DMS 273 (cell line): ENCODE data around the gene OR2T10.
A peak's percentile ranks its signal among the peaks of the same experiment; 100 is the strongest.
"Not testable (repeated sequence)": the region's sequence is repeated elsewhere in the genome, so short reads cannot be mapped to it uniquely, and the experiment has no call there.

ENCODE experiments used
- DNase-seq: peaks from one replicate; lab custom pipeline; 2025; ENCODE audit not compliant: unreplicated experiment; lab: John Stamatoyannopoulos, UW

The OR2T10 gene, protein sequence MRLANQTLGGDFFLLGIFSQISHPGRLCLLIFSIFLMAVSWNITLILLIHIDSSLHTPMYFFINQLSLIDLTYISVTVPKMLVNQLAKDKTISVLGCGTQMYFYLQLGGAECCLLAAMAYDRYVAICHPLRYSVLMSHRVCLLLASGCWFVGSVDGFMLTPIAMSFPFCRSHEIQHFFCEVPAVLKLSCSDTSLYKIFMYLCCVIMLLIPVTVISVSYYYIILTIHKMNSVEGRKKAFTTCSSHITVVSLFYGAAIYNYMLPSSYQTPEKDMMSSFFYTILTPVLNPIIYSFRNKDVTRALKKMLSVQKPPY

DNA sequence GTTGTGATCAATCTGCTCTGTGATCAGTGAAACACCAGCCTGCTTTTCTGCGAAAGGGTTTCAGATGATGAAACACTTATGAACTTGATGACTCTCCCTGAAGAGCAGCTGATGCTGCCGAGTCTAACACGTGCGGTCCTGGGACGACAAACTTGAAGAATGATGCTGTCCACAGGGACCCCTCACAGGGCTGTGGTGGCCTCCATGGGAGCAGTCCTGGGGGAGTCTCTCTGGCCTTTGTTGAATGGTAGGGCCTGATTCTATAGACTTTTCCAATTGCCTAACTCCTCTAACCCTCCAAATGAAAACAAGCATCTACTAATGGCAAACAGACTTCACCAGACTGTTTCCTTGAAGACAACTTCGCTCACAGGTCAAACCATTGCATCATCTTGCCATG, at the start of gene OR2T10:
Gene OR2T10, minus strand, starts transcription at position 112 of the 400 bp plus-strand sequence. CDS start 3,932 bp downstream, outside the sequence.
- DNase-seq: no peak

DNA sequence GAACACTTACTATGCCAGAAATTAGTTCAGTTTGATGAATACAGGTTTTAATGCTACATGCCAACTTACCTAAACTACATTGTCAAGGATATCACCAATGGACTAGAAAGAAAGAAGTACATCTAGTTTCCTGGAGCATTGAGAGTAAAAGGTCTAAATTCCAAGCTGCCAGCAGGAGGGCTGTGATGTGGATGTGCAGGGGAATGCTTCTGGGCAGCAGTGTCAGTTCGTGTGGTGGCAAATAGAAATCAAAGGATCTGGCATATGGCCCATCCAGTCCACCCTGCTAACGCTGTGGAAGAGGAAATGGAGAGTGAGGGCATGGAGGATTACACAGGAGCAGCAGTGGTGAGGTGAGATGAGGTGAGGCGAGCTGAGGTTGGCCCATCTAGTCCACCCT, 47.7 kb upstream of the OR2T10 start, which contains the start of gene OR2T35:
Gene OR2T35, minus strand, starts transcription at position 101 of the 400 bp plus-strand sequence. CDS start 6,020 bp downstream, outside the sequence.
- not testable (repeated sequence) for DNase-seq

DNA sequence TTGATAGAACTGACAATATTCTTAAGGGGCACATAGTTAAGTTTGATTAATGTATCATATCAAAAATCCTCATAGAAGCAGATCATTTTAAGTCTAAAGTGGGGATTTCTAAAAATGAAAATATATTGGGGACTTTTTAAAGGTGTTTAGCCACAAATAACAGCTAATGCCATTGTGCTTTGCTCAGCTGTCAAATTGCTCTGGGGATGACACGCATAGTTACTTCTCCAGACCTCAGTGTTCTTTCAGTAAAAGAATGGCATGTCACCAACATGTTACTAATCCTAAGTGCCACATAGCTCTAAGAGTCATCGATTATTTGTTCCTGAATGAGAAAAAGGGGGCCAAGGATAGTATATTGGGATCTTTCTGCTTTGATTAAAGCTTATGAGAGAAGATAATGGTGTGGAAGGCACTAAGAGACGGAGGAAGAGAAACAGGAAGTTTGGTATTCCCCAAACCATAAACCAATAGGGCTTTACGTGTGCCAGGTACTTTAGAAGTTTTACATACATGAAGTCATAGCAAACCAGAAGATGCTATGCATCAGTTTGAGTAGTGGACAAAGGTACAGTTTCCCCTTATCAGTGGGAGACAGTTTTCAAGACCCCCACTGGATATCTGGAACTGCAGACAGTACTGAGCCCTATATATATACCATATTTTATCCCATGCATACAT, 45.6 kb upstream of the OR2T10 start:
- not testable (repeated sequence) for DNase-seq

DNA sequence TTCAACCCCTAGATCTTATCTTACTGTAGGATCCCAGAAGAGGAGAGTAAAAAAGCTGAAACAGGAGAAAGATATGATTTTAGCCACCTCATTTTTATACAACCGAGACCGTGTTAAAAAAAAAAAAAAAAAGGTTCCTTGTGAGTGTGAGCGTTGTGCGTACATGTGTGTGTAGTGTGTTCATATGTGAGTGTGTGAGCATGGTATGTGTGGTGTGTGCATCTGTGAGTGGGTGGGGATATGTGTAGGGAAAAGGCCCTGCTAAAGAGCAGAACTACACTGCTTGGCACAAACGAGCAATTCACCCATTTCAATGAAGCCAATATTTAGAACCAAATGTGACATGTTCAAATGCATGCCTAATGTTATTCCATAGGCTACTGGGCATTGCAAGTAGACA, 44.1 kb upstream of the OR2T10 start:
- not testable (repeated sequence) for DNase-seq

DNA sequence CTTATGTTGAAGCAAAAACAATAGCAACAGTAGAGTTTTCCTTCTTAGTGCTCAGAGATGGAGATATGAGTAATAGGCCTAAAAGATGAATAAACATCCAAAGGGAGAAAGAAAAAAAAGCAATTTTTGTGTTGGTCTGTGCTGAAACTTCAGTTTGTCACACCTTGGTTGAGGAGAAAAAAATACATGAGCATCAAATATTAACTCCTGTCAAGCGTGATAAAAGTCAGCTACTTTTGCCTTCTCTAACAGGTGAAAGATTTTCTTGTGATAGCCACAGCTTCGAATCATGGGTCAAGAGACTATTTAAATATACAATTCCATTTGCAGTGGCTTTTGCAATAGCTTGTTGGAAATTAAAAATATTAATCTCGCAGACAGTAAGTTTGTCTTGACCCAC, 43.4 kb upstream of the OR2T10 start:
- DNase-seq: not testable (repeated sequence)

DNA sequence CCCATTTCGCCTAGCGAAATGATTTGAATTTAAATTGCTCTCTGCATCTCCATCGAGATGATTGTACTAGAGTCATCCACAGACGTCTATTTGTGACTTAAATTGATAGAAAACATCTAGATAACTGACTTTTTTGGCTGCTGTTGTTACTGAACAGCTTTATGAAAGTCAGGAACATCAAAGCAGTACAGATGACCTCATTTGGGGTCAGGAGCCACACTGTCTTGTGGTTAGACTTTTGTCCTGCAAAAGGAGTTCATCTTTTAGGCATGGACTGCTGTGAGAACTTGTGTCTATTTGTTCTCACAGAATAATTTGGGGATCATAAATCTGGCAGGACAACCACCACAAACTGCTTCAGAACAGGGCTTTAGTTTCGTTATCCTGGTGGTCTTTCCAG, 42.2 kb upstream of the OR2T10 start:
- DNase-seq: not testable (repeated sequence)

DNA sequence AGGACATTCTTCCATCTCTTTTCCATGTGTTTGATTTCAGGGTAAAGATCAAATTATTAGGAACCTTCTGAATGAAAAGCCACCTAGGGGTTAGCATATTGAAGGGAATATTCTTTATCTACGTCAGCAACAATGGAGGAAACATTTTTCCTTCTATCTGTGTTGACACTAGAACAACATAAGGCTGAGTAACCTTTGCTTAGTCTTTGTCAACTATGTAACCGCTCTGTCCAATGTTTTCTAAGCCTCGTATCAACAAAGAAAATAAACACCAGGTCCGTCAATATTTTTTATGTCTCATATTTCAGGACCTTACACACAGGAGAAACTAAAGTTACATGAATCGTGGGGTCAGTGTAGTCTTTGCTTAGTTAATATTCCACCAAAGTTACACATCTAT, 39.1 kb upstream of the OR2T10 start:
- DNase-seq: not testable (repeated sequence)

DNA sequence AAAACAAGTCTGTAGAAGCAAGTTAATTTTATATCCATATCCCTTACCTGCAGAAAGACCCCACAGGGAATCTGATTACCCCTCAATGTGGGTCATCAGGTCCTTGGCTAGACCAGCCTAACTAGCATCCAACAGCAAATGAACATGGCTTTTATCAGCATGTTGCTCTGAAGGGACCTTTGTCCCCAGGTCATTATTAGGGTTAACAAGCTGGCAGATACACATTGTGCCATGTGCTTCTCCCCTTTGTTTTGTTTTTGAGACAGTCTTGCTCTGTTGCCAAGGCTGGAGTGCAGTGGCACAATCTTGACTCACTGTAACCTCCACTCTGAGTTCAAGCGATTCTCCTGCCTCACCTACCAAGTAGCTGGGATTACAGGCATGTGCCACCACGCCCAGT, 37.5 kb upstream of the OR2T10 start, which contains the start of gene OR2T11:
Gene OR2T11, minus strand, starts transcription at position 101 of the 400 bp plus-strand sequence. CDS start 7,963 bp downstream, outside the sequence.
- DNase-seq: not testable (repeated sequence)

DNA sequence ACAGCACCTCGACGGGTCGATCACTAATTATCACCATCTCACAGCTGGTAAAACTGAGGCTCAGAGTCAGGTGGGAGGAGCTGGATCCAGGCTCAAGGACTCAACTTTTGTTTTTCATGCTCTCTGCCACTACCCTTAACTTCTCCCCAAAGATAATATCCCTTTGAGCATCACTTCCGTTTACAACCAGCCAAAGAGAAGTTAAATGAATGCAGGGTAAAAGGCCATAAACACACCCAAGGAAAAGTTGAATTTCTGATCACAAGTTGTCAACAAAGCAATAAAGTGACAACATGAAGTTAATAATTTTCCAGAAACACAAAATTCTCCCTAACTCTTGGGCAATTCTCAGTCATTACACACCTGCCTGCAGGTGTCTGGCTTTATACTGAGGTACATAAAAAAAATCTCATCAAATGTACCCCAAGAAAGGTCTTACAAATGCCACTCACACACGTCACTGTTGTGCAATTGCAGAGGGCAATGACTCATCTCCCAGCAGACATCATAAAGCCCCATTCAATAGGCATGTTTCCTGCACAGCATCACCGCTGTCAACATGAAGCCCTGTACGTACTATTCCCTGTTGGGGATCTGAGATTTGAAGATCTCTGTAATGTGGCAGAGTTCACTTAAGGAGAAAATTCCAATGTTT, 34.0 kb upstream of the OR2T10 start:
- no peak for DNase-seq

DNA sequence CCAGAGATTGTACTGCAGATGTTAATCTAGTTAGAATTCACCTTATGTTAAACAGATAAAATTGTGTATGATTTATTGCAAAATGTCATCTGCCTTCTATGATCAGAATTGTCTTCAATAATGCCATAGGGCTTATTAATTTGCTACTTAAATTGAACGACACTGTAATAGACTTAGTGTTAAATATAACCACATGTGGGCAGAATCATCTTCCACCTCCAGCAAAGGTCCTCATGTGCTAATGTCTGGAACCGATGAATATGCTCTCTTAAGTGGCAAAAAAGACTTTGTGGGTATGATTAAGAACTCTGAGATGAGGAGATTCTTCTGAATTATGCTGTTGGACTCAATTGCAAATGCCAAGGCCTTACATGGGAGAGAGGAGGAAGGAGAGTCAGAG, 33.1 kb upstream of the OR2T10 start:
- DNase-seq: no peak

DNA sequence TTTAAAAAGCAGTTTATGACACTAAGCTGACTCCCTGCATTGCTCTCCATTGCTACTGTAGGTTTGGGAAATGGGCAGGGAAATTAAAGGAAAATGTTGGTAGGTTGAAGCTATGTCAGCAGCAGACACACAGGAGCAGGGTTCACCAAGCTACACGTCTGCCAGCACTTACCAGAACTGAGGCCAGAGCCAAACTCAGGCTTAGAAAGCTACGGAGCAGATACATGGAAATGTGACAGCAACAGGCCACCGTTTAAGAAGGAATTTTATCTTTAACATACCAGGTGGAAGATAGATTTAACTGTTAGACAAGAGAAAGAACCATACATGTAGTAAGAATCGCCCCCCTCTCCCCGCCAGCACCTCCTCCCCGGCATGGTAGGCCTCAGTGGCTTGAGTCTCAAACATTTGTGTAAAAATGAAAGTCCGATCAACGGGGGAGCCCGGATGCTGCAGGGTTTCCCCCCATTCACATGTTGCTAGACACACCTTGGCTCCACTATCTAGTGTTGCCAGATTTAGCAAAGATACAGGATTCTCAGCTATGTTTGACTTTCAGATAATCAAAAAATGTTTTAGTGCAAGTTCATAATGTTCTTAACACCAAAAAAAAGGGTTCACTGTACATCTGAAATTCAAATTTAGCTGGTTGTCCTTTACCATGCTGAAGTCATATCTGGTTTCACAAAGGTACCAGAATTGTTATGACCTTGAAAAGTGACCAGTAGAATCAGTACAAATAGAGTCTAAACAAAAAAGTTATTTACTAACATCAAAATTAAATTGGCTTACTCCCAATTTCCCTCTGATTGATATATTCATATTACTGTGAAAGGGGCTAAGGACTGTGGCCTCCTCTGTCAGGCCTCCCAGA, 30.7 kb upstream of the OR2T10 start:
- DNase-seq: no peak

DNA sequence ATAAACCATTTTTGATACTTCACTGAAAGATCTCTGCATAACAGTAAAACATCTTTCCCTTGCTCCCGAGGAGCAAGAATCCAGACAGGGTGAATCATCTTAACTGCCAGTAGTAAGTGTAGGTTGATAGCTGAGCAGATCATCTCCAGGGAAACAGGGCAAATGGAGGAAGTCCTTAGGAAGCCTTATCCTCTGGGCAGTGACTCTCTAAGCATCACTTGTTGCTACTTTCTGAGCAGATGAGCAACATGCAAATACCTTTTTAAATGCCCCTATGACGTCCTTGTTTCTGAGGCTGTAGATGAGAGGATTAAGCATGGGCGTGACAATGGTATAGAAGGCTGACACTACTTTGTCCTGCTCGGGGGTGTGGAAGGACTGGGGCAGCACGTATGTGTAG, 28.5 kb upstream of the OR2T10 start:
- no peak for DNase-seq

DNA sequence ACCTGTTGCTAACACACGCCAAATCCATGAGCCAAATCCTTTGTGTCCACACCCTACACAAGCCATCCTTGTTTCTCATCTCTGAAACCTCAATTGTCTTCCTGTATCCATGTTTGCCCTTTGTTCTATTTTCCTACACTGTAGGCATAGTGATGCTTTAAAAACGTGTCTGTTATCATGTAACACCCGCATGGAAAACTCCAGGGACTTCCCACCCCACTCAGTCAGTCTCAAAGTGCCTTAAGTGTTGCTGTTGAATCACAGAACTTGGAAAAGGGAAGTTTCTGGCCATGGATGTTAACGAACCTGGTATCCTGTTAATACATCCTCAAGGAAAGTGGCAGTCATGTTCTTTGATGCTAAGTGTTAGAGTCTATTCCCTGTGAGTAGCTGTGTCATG, 27.7 kb upstream of the OR2T10 start:
- no peak for DNase-seq

DNA sequence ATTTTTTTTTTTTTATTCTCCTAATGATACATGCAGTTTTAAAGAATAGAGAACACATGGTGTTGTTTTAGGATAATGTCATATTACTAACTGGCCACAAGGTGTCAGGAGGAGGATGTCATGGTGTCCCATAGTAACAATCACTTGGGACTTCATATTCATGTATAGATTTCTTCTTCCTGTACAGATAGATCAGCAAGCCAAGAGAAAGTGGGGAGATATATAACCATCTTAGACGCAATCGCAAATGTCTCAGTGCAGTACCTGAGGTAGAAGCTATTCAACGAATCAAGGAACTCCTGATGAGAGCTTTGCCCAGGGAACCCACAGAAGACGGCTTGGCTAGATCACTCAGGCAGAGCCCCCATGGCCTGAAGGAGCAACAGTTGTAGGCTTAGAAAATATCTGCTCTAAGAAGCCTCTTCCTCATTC, 25.1 kb upstream of the OR2T10 start:
- DNase-seq: peak; percentile 51

DNA sequence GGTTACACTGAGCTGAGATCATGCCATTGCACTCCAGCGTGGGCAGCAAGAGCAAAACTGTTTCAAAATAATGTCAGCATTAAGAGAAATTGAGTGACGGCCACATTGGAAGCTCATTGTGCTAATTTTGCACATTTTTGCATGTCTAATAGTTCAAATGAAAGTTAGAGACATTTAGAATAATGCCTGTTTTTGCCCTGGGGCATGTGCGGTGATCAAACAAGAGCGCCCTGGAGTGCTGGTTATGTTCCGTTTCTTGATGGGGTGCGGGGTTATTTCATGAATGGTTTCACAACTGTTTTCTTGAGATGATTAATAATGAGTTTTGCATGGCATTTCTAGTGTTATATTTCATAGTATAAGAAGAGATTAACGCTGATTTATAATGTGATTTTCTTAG, 24.3 kb upstream of the OR2T10 start:
- DNase-seq: no peak

DNA sequence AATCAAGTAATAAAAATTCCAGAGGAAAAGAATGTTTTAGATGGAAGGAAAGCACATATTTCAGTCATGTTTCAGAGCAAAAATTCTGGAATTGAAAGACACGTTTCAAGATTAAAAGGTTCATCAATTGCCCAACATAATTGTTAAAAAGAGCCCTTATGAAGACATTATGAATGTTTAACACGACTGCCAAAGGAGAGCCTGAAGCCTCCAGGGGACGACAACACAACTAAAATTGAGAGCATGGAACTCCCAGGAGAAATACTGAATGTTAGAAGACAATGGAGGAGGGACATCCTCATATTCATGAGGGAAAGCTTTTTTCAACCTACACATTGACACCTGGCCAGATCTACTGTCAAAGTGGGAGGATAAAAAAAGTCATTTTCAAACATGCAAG, 21.4 kb upstream of the OR2T10 start:
- DNase-seq: peak; percentile 71

DNA sequence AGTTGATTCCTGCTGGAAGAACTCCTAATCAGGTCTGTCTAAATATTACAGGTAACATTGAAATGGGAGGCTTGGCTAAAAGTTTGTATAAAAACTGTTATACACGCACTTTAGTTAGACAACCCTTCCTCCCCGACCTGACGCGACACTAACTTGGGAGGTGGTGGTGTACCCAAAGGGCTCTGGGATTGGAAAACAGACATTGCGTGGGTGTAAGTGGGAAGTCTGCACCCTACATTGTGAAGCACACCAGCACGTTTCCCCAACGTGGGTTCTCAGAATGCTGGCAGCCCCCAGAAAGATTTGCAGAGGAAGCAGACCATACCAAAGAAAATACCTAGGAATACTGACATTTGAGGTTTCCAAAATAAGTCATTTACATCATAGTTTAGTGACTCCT, 20.6 kb upstream of the OR2T10 start:
- no peak for DNase-seq

DNA sequence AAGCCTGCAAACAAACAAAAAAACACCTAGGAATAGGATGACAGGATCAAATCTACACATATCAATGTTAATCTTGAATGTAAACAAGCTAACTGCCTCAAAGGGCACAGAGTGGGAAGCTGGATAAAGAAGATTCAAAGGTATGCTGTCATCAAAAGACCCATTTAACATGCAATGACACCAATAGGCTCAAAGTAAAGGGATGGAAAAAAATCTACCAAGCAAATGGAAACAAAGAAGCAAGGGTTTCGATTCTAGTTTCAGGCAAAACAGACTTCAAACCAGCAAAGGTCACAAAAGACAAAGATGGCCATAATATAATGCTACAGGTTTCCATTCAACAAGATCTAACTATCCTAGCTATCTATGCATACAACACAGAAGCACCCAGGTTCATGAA, 16.2 kb upstream of the OR2T10 start:
- DNase-seq: no peak

DNA sequence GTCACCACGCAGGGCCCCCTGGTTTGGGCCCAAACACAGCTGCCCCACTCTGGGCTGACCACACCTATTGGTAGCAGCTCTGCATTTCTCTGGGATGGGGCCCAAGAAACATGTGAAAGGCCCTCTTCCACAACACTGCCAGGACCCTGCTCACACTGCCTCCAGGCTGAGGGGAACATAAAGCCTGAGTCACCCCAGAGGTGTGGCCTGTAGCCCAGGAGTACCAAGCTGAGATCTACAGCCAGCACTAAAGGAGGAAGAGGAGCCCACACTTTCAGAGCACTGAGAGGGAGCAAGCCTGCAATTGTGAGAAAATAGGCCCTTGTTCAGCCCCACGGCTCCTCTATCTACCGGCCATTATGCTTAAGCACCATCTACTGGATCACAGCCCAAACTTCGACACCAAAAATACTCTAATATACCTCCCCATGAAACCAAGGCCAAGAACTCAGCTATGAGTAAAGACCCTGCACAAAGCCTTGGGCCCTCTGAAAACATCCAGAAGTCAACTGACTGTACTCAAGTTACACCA, 14.4 kb upstream of the OR2T10 start:
- no peak for DNase-seq

DNA sequence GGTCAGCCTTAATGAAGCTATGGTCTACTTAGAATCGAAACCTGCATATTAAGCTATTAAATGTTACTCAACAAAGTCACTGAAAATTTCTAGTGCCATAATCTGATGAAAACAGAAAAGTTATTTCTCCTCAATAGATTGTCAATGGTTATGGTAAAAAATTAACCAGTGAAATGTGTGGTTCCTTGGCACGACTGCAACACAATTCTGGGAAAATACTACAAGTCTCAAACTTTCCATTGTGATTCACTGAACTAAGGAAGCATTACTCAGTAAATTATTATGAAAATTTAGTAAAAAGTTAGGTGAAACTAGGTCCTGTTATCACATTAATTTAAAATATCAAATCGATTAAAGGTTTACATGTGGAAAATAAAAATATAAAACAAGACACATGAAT, 12.8 kb upstream of the OR2T10 start:
- DNase-seq: no peak

DNA sequence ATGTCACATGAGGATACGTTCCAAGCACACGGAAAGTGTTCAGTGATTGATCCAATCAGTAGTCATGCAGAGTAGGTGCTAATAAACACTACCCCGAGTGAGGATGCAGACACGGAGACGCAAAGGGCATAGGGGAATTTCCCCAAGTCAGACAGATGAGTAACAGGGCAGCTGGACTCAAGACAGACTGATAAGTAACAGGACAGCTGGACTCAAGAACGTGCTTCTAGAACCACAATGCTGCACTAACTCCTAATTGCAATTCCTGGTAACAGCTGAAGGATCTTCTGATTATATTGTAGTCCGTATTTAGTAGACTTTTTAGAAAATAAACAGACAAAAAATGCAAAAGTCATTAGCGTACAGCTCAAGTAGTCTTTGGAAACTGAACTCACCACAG, 1.9 kb upstream of the OR2T10 start:
- no peak for DNase-seq
